Neuron (in vitro differentiated cells): ENCODE data around the gene OR2Z1.

Source experiments
- H2AFZ ChIP-seq: one replicate; pipeline ENCODE4 v1.6.1; 2013; ENCODE audit warnings: low read depth, mild to moderate bottlenecking, inconsistent platforms, low read length, moderate library complexity
- H3K27me3 ChIP-seq: one replicate; pipeline ENCODE4 v1.6.1; 2013; ENCODE audit warnings: low read length; ENCODE audit not compliant: insufficient read depth
- H3K36me3 ChIP-seq: one replicate; pipeline ENCODE4 v1.6.1; 2013; ENCODE audit warnings: low read length; ENCODE audit not compliant: insufficient read depth
- H3K4me1 ChIP-seq: one replicate; pipeline ENCODE4 v1.6.1; 2013; ENCODE audit warnings: low read length; ENCODE audit not compliant: insufficient read depth
- H3K4me3 ChIP-seq: 2 replicates; pipeline ENCODE4 v1.5.1; 2013; ENCODE audit warnings: mild to moderate bottlenecking, low read length, moderate library complexity
- H3K9me3 ChIP-seq: one replicate; pipeline ENCODE4 v1.6.1; 2013; ENCODE audit warnings: low read length

Gene OR2Z1

GRCh38 chr19:8721334-8721733 lies at the start of gene OR2Z1:
TSS of gene OR2Z1 (plus strand) at chr19:8721634. CDS start at chr19:8731029, 9,395 bp downstream.
- Histone ChIP-seq H3K27me3 (peaks cover 9% of the 10 kb centered on the region), H3K9me3 (no peaks in the 10 kb centered on the region), H3K4me1 (no peaks in the 10 kb centered on the region), H3K4me3 (no peak within 1 kb of the TSS), H3K36me3 (no peaks in the 10 kb centered on the region), H2AFZ (no peak within 1 kb of the TSS)

GRCh38 chr19:8673276-8673891 lies 48.0 kb upstream of the OR2Z1 start:
- no peaks in the 10 kb centered on the region for H3K27me3 ChIP-seq

GRCh38 chr19:8675066-8675465 lies 46.4 kb upstream of the OR2Z1 start:
- Histone ChIP-seq H3K27me3 (no peaks in the 10 kb centered on the region), H3K36me3 (no peaks in the 10 kb centered on the region), H2AFZ (no peak overlapping the region), H3K9me3 (no peaks in the 10 kb centered on the region), H3K4me3 (no peak overlapping the region), H3K4me1 (no peaks in the 10 kb centered on the region)

More at GRCh38 chr19:8673276-8673891, 48.0 kb upstream of the OR2Z1 start:
- no peaks in the 10 kb centered on the region for H3K9me3 ChIP-seq
- H2AFZ ChIP-seq, result no peak overlapping the region
- H3K4me3 ChIP-seq, result no peak overlapping the region
- no peaks in the 10 kb centered on the region for H3K4me1 ChIP-seq
- H3K36me3 ChIP-seq, result no peaks in the 10 kb centered on the region

GRCh38 chr19:8678244-8678807 lies 43.1 kb upstream of the OR2Z1 start:
- Histone ChIP-seq H3K36me3 (no peaks in the 10 kb centered on the region), H3K4me3 (no peak overlapping the region), H3K9me3 (no peaks in the 10 kb centered on the region), H3K4me1 (no peaks in the 10 kb centered on the region), H3K27me3 (no peaks in the 10 kb centered on the region), H2AFZ (no peak overlapping the region)

GRCh38 chr19:8680676-8681344 lies 40.6 kb upstream of the OR2Z1 start:
- Histone ChIP-seq H3K27me3 (no peaks in the 10 kb centered on the region), H3K9me3 (no peaks in the 10 kb centered on the region), H3K36me3 (no peaks in the 10 kb centered on the region), H3K4me1 (no peaks in the 10 kb centered on the region), H2AFZ (no peak overlapping the region), H3K4me3 (no peak overlapping the region)

- H3K4me3 ChIP-seq, result no peak overlapping the region
- no peaks in the 10 kb centered on the region for H3K4me1 ChIP-seq
- no peaks in the 10 kb centered on the region for H3K27me3 ChIP-seq
- H2AFZ ChIP-seq, result no peak overlapping the region
- no peaks in the 10 kb centered on the region for H3K9me3 ChIP-seq
- H3K36me3 ChIP-seq, result no peaks in the 10 kb centered on the region
Observed at GRCh38 chr19:8681345-8682029, 39.9 kb upstream of the OR2Z1 start.

- Histone ChIP-seq H3K4me1 (no peaks in the 10 kb centered on the region), H3K36me3 (no peaks in the 10 kb centered on the region), H3K9me3 (no peaks in the 10 kb centered on the region), H3K4me3 (no peak overlapping the region), H3K27me3 (no peaks in the 10 kb centered on the region), H2AFZ (no peak overlapping the region)
Observed at GRCh38 chr19:8682472-8682871, 39.0 kb upstream of the OR2Z1 start.

GRCh38 chr19:8682931-8683330 lies 38.5 kb upstream of the OR2Z1 start:
- Histone ChIP-seq H3K4me3 (no peak overlapping the region), H3K9me3 (no peaks in the 10 kb centered on the region), H3K27me3 (no peaks in the 10 kb centered on the region), H3K4me1 (no peaks in the 10 kb centered on the region), H2AFZ (no peak overlapping the region), H3K36me3 (no peaks in the 10 kb centered on the region)

- Histone ChIP-seq H2AFZ (no peak overlapping the region), H3K4me1 (no peaks in the 10 kb centered on the region), H3K9me3 (no peaks in the 10 kb centered on the region), H3K27me3 (no peaks in the 10 kb centered on the region), H3K4me3 (no peak overlapping the region), H3K36me3 (no peaks in the 10 kb centered on the region)
Observed at GRCh38 chr19:8684001-8684902, 37.2 kb upstream of the OR2Z1 start.

GRCh38 chr19:8686549-8686948 lies 34.9 kb upstream of the OR2Z1 start:
- Histone ChIP-seq H2AFZ (no peak overlapping the region), H3K27me3 (no peaks in the 10 kb centered on the region), H3K9me3 (no peaks in the 10 kb centered on the region), H3K36me3 (no peaks in the 10 kb centered on the region), H3K4me3 (no peak overlapping the region), H3K4me1 (no peaks in the 10 kb centered on the region)

- H3K36me3 ChIP-seq, result no peaks in the 10 kb centered on the region
- no peak overlapping the region for H2AFZ ChIP-seq
- no peaks in the 10 kb centered on the region for H3K9me3 ChIP-seq
- no peaks in the 10 kb centered on the region for H3K4me1 ChIP-seq
- no peak overlapping the region for H3K4me3 ChIP-seq
- H3K27me3 ChIP-seq, result no peaks in the 10 kb centered on the region
Observed at GRCh38 chr19:8688930-8689329, 32.5 kb upstream of the OR2Z1 start.

GRCh38 chr19:8690753-8691539 lies 30.5 kb upstream of the OR2Z1 start:
- no peak overlapping the region for H2AFZ ChIP-seq
- H3K4me1 ChIP-seq, result no peaks in the 10 kb centered on the region
- no peaks in the 10 kb centered on the region for H3K9me3 ChIP-seq
- no peak overlapping the region for H3K4me3 ChIP-seq
- no peaks in the 10 kb centered on the region for H3K27me3 ChIP-seq
- no peaks in the 10 kb centered on the region for H3K36me3 ChIP-seq
